Heart left ventricle (tissue), 16 donors: ENCODE data around the gene EIPR1. TPM values are rescaled to one million over a fixed set of nuclear protein-coding genes. Genes with fewer than 3 reads are reported as not detected.

Source experiments
- ATAC-seq, 4 donors: fragments of 200-7000 bp; cut with Tn5 transposase; one replicate each; pipeline ENCODE4 v1.9.1; 2020 to 2022; ENCODE audit warnings: moderate library complexity in 4 of 4, mild to moderate bottlenecking in 3 of 4, moderate number of reproducible peaks in 1 of 4
- DNase-seq, 5 donors: peaks; one replicate each; pipeline ENCODE4 v3.0.0-alpha.2; 2020
- H3K27ac ChIP-seq, 12 donors: fragments of 200-600 bp; sonication (generic) in 4 of 12; one replicate each; pipeline versions ENCODE4 v1.5.0 to v1.8.0; 2016 to 2022; ENCODE audit warnings: mild to moderate bottlenecking in 2 of 12
- H3K27me3 ChIP-seq, 9 donors: fragments of 200-600 bp; sonication (generic) in 2 of 9; one replicate each; pipeline versions ENCODE4 v1.5.1 to v1.8.0; 2016 to 2022; ENCODE audit warnings: mild to moderate bottlenecking in 3 of 9
- H3K36me3 ChIP-seq, 9 donors: fragments of 200-600 bp; sonication (generic) in 2 of 9; one replicate each; pipeline versions ENCODE4 v1.5.0 to v1.8.0; 2018 to 2022; ENCODE audit warnings: mild to moderate bottlenecking in 2 of 9
- H3K4me1 ChIP-seq, 12 donors: fragments of 200-600 bp; sonication (generic) in 4 of 12; one replicate each; pipeline versions ENCODE4 v1.5.0 to v1.8.0; 2016 to 2022; ENCODE audit warnings: mild to moderate bottlenecking in 3 of 12
- H3K4me3 ChIP-seq, 12 donors: fragments of 200-600 bp; sonication (generic) in 4 of 12; one replicate each; pipeline versions ENCODE4 v1.5.0 to v1.8.0; 2017 to 2022; ENCODE audit warnings: mild to moderate bottlenecking in 9 of 12, moderate library complexity in 4 of 12
- H3K9me3 ChIP-seq, 12 donors: fragments of 200-600 bp; sonication (generic) in 4 of 12; one replicate each; pipeline versions ENCODE4 v1.5.0 to v1.8.0; 2016 to 2022; ENCODE audit warnings: mild to moderate bottlenecking in 1 of 12
- CTCF ChIP-seq, 12 donors: fragments of 200-600 bp; sonication (generic) in 4 of 12; IDR thresholded peaks; one replicate each; pipeline versions ENCODE4 v1.5.0 to v1.8.0; 2018 to 2022; ENCODE audit warnings: antibody characterized with exemption in 12 of 12, mild to moderate bottlenecking in 5 of 12
- POLR2A ChIP-seq, 2 donors: fragments of 450-650 bp; IDR thresholded peaks; one replicate each; pipeline ENCODE4 v1.6.1; 2017; ENCODE audit warnings: antibody characterized with exemption in 2 of 2, mild to moderate bottlenecking in 2 of 2, moderate library complexity in 2 of 2
- WGBS, 4 donors: extraction: QIAGEN DNeasy Blood & Tissue Kit in 2 of 4; methylation state at CpG; one replicate each; pipeline versions ENCODE4 v1.1.5 to v1.1.7; 2013 to 2018; 5-methylcytosine and 5-hydroxymethylcytosine counted together
- intact Hi-C, 10 donors: fragments of 100-400 bp; cut with DNase I; formaldehyde crosslinking; loops; one replicate each; pipeline versions ENCODE4 v1.11.1 to v1.14.2; 2022
- polyA plus RNA-seq, 2 donors: library from polyadenylated mRNA; stranded (reverse); fragments of 200-250 nt; gene quantifications; one replicate each; pipeline ENCODE4 v1.2.3, GENCODE V29; 2013
- total RNA-seq, 9 donors: library from RNA; depleted of rRNA in 2 of 9; stranded (reverse); fragments of >200 nt in 2 of 9; fragmentation: NEBNext Ultra II Directional in 3 of 9; extraction: Animal tissue kit (Norgen Biotek cat#: 25700) in 3 of 9; gene quantifications; one replicate each; pipeline versions ENCODE4 v1.1.0 to v1.2.4, GENCODE V29; 2016 to 2023
- donor health status: ischemic (EF 13 %, LVEDD 7.1; RV severe dilation, severe dysfunction).
- donor health status: healthy with polysubstance abuse.
- donor health status: DM: no; HTN: yes; CAD: no.
- donor health status: DM: no; HTN: no; CAD: no.
- donor health status: ischemic (EF 25% LVEDD 6.9; RV normal size, moderate dysfunction).
- donor health status: ischemic (EF 25% LVEDD 5.7; RV mildly dilated, moderate dysfunction).
- donor health status: healthy.
- donor health status: DM: yes; HTN: yes; CAD: no.
- donor health status: ischemic (EF 35%, LVEDD 5.7; RV mildly dilated, moderate dysfunction).
- donor health status: nonischemic (EF 11% LVEDD 7.7; RV severe dilation, severe dysfunction).
- donor health status: DM: yes; HTN: yes; CAD: no.
- donor health status: PGD.
- donor health status: ischemic (EF 29% LVEDD 5.4; RV normal size, mild dysfunction).
- donor health status: nonischemic (EF 23%, LVEDD 6.1; RV moderate dilation, normal function).

The EIPR1 gene
- total and polyA plus RNA-seq, 11 donors, result 7.9 to 26.1 (median 13.3) TPM

GRCh38 chr2:3297523-3297922, 80.1 kb downstream of the EIPR1 start:
- peaks cover 0 to 7% (median 0%) of the 10 kb centered on the region in 9 donors for H3K36me3 ChIP-seq
- TF ChIP-seq CTCF (IDR thresholded peaks at IDR 0.05) (no peak), POLR2A (IDR thresholded peaks at IDR 0.05) (no peak)
- H3K27ac ChIP-seq, result no peak overlapping the region
- no peak for DNase-seq
- whole genome bisulfite sequencing, 4 donors, result 95 to 97% (median 96%) methylated on average over 6 of the region's 6 CpGs
- H3K27me3 ChIP-seq, result no peaks in the 10 kb centered on the region
- H3K4me1 ChIP-seq, result no peaks in the 10 kb centered on the region
- intact Hi-C loops, result no loop called here
- no peaks in the 10 kb centered on the region for H3K9me3 ChIP-seq
- ATAC-seq, result no peak
- H3K4me3 ChIP-seq, result no peak overlapping the region

- no peaks in the 10 kb centered on the region for H3K27me3 ChIP-seq
- no peak for TF ChIP-seq POLR2A (IDR thresholded peaks at IDR 0.05)
- no peak for TF ChIP-seq CTCF (IDR thresholded peaks at IDR 0.05)
- H3K9me3 ChIP-seq, result no peaks in the 10 kb centered on the region
- intact Hi-C loops, result no loop called here
- no peak for DNase-seq
- ATAC-seq, result no peak
- no peak overlapping the region for H3K4me3 ChIP-seq
- WGBS, 4 donors, result 90 to 94% (median 93%) methylated on average over 4 of the region's 4 CpGs
- H3K4me1 ChIP-seq, result no peaks in the 10 kb centered on the region
- H3K27ac ChIP-seq, result no peak overlapping the region
- peaks cover 0 to under 1% (median 0%) of the 10 kb centered on the region in 9 donors for H3K36me3 ChIP-seq
Measured at GRCh38 chr2:3296182-3296972, 81.2 kb downstream of the EIPR1 start.

- Histone ChIP-seq H3K9me3 (no peaks in the 10 kb centered on the region), H3K4me1 (no peaks in the 10 kb centered on the region), H3K4me3 (no peak overlapping the region), H3K36me3 (no peaks in the 10 kb centered on the region), H3K27me3 (no peaks in the 10 kb centered on the region), H3K27ac (no peak overlapping the region)
- ATAC-seq (no peak), DNase-seq (no peak)
- 70 to 76% (median 73%) methylated on average over 4 of the region's 4 CpGs for WGBS, 4 donors
- intact Hi-C loops, result no loop called here
- TF ChIP-seq POLR2A (IDR thresholded peaks at IDR 0.05) (no peak), CTCF (IDR thresholded peaks at IDR 0.05) (no peak)
Measured at GRCh38 chr2:3294493-3294892, 83.1 kb downstream of the EIPR1 start.

- no peak overlapping the region for H3K27ac ChIP-seq
- H3K36me3 ChIP-seq, result no peaks in the 10 kb centered on the region
- no peaks in the 10 kb centered on the region for H3K27me3 ChIP-seq
- TF ChIP-seq CTCF (IDR thresholded peaks at IDR 0.05) (no peak), POLR2A (IDR thresholded peaks at IDR 0.05) (no peak)
- DNase-seq, result no peak
- no peak overlapping the region for H3K4me3 ChIP-seq
- intact Hi-C loops, result no loop called here
- 30 to 40% (median 37%) methylated on average over 3 of the region's 3 CpGs for WGBS, 4 donors
- no peak for ATAC-seq
- H3K4me1 ChIP-seq, result no peaks in the 10 kb centered on the region
- H3K9me3 ChIP-seq, result no peaks in the 10 kb centered on the region
Measured at GRCh38 chr2:3294069-3294468, 83.5 kb downstream of the EIPR1 start.
